Colonic mucosa (tissue), 4 donors: Measurements from ENCODE around the gene OR10A2. TPM values are rescaled to one million over a fixed set of nuclear protein-coding genes. Genes with fewer than 3 reads are reported as not detected.
"Not testable (repeated sequence)": the region's sequence is repeated elsewhere in the genome, so short reads cannot be mapped to it uniquely, and the experiment has no call there.

Experiments used
- DNase-seq: peaks from one replicate; pipeline ENCODE4 v3.0.0-alpha.2; 2020
- H3K27ac ChIP-seq: fragments of 200-600 bp; one replicate; pipeline ENCODE4 v1.8.0; 2021
- H3K27me3 ChIP-seq: fragments of 200-600 bp; one replicate; pipeline ENCODE4 v1.8.0; 2021
- H3K36me3 ChIP-seq: fragments of 200-600 bp; one replicate; pipeline ENCODE4 v1.8.0; 2021
- H3K4me1 ChIP-seq: fragments of 200-600 bp; one replicate; pipeline ENCODE4 v1.8.0; 2021; ENCODE audit warnings: mild to moderate bottlenecking
- H3K4me3 ChIP-seq: fragments of 200-600 bp; one replicate; pipeline ENCODE4 v1.8.0; 2021
- H3K9ac ChIP-seq, 2 donors: one replicate each; pipeline ENCODE4 v1.7.0; 2013; ENCODE audit warnings: control low read depth in 2 of 2, low read depth in 2 of 2, low read length in 2 of 2
- H3K9me3 ChIP-seq: fragments of 200-600 bp; one replicate; pipeline ENCODE4 v1.8.0; 2021
- CTCF ChIP-seq: fragments of 200-600 bp; IDR thresholded peaks from one replicate; pipeline ENCODE4 v1.8.0; 2022; ENCODE audit warnings: antibody characterized with exemption, mild to moderate bottlenecking
- intact Hi-C: fragments of 100-400 bp; cut with DNase I; formaldehyde crosslinking; loops from one replicate; pipeline ENCODE4 v1.14.1; 2022
- total RNA-seq, 2 donors: library from RNA; stranded (reverse); fragmentation: NEBNext Ultra II Directional in 1 of 2; extraction: Animal tissue kit (Norgen Biotek cat#: 25700) in 1 of 2; gene quantifications; one replicate each; pipeline ENCODE4 v1.2.1, GENCODE V29; 2021
- donor health status: healthy.
- donor health status: DM: no; HTN: no; CAD: no.
- donor health status: DM: no; HTN: no; CAD: no.

The OR10A2 gene
- total RNA-seq, 2 donors from 2014 or later = not detected

GRCh38 chr11:6882751-6883150 is 19.9 kb downstream of the OR10A2 start:
- no peak overlapping the region for H3K4me3 ChIP-seq
- no peaks in the 10 kb centered on the region for H3K36me3 ChIP-seq
- no peak overlapping the region for H3K9ac ChIP-seq
- no peak overlapping the region for H3K27ac ChIP-seq
- intact Hi-C loops = no loop called here
- no peak for TF ChIP-seq CTCF
- no peaks in the 10 kb centered on the region for H3K27me3 ChIP-seq
- no peak for DNase-seq
- no peaks in the 10 kb centered on the region for H3K4me1 ChIP-seq
- H3K9me3 ChIP-seq = no peaks in the 10 kb centered on the region

- not testable (repeated sequence) for H3K36me3 ChIP-seq
Measured at GRCh38 chr11:6887711-6888110, 24.9 kb downstream of the OR10A2 start.

DNA sequence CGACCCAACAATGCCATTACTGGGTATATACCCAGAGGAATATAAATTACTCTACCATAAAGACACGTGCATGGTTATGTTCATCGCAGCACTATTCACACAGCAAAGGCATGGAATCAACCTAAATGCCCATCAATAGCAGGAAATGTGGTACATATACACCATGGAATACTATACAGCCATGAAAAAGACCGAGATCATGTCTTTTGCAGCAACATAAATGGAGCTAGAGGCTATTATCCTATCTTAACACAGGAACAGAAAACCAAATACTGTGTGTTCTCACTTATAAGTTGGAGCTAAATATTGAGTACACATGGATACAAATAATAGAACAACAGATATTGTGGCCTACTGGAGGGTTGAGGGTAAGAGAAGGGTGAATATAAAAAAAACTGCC is 26.0 kb downstream of the OR10A2 start:
- DNase-seq = no peak
- Histone ChIP-seq H3K27ac (no peak overlapping the region), H3K27me3 (no peaks in the 10 kb centered on the region), H3K36me3 (no peaks in the 10 kb centered on the region), H3K4me3 (no peak overlapping the region), H3K9ac (no peak overlapping the region), H3K4me1 (no peaks in the 10 kb centered on the region), H3K9me3 (no peaks in the 10 kb centered on the region)
- no peak for TF ChIP-seq CTCF
- intact Hi-C loops = no loop called here

More at GRCh38 chr11:6887711-6888110, 24.9 kb downstream of the OR10A2 start:
- H3K9me3 ChIP-seq, H3K4me1 ChIP-seq, H3K27ac ChIP-seq, H3K27me3 ChIP-seq, H3K9ac ChIP-seq, H3K4me3 ChIP-seq, DNase-seq, intact Hi-C loops: not testable (repeated sequence)

DNA sequence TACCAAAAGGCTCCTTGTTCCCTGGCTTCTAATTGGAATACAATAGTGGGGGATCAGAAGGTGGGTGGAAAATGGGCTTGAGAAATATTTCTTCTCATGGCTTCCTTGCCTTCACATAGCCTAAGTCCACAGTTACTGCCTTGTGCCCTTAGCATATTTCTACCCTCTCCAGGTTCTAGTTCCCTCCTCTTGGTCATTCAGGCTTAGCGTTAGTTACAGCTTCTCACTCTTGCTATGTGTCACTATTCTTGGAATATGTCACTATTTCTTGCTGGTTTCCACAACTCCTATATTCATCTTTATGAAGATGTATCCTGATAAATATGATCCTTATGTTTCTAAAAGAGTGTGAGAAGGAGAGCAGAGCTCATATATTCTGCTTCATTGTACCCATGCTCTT is 27.0 kb downstream of the OR10A2 start:
- Histone ChIP-seq H3K27me3 (no peaks in the 10 kb centered on the region), H3K4me1 (no peaks in the 10 kb centered on the region), H3K4me3 (no peak overlapping the region), H3K27ac (no peak overlapping the region), H3K9me3 (no peaks in the 10 kb centered on the region), H3K36me3 (no peaks in the 10 kb centered on the region), H3K9ac (no peak overlapping the region)
- no peak for DNase-seq
- no peak for TF ChIP-seq CTCF
- intact Hi-C loops = no loop called here

DNA sequence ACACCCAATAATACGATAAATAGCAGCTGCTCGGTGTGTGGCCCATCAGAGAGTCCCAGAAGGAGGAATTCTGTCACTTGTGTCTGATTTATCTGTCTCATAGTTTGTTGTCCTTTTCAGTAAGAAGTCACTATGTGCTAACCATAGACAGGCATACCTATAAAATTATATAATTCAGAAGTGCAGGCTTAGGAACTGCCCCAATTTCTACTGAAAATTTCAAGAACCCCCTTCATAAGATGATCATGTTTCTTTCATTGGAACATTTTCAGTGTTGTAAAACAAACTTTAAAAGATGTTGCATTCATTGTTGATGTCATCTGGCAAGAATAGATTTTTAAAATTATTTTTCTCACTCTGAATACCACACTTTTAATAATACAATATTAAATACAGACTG is 29.5 kb downstream of the OR10A2 start, which contains the start of gene OR2D2:
OR2D2 (minus strand) TSS at position 101 of the 400 bp plus-strand sequence; CDS start at position 101, 0 bp downstream.
- TF ChIP-seq CTCF = no peak
- intact Hi-C loops = no loop called here
- Histone ChIP-seq H3K27ac (no peak within 1 kb of the TSS), H3K9ac (no peak within 1 kb of the TSS), H3K36me3 (no peaks in the 10 kb centered on the region), H3K4me3 (no peak within 1 kb of the TSS), H3K27me3 (no peaks in the 10 kb centered on the region), H3K9me3 (no peaks in the 10 kb centered on the region), H3K4me1 (no peaks in the 10 kb centered on the region)
- DNase-seq = no peak

GRCh38 chr11:6894097-6894496 is 31.2 kb downstream of the OR10A2 start:
- no peaks in the 10 kb centered on the region for H3K36me3 ChIP-seq
- no peak overlapping the region for H3K4me3 ChIP-seq
- no peaks in the 10 kb centered on the region for H3K9me3 ChIP-seq
- H3K27me3 ChIP-seq = no peaks in the 10 kb centered on the region
- no peaks in the 10 kb centered on the region for H3K4me1 ChIP-seq
- intact Hi-C loops = no loop called here
- DNase-seq = no peak
- TF ChIP-seq CTCF = no peak
- no peak overlapping the region for H3K27ac ChIP-seq
- H3K9ac ChIP-seq = no peak overlapping the region
